GM23338 (cell line): Measurements from ENCODE around the gene KPNA4. TPM values are rescaled to one million over a fixed set of nuclear protein-coding genes. Genes with fewer than 3 reads are reported as not detected.
A peak's percentile ranks its signal among the peaks of the same experiment; 100 is the strongest.

Experiments
- ATAC-seq: fragments of 200-7000 bp; cut with Tn5 transposase; 3 replicates; pipeline ENCODE4 v1.9.1; 2020
- DNase-seq: peaks from one replicate; pipeline ENCODE4 v3.0.0-alpha.2; 2015; ENCODE audit warnings: low spot score
- H2AFZ ChIP-seq: fragments of 200-600 bp; sonication (generic); 2 replicates; pipeline ENCODE4 v1.8.0; 2016; ENCODE audit warnings: antibody characterized with exemption, mild to moderate bottlenecking, moderate library complexity
- H3F3A ChIP-seq: fragments of 200-600 bp; sonication (generic); replicated peaks from 2 replicates; pipeline ENCODE4 v1.8.0; 2017; ENCODE audit warnings: antibody characterized with exemption, mixed run types, low read depth
- H3K27ac ChIP-seq: fragments of 200-600 bp; sonication (generic); 2 replicates; pipeline ENCODE4 v1.6.1; 2016; ENCODE audit warnings: low read depth
- H3K27me3 ChIP-seq: fragments of 200-600 bp; sonication (generic); 2 replicates; pipeline ENCODE4 v1.8.0; 2016; ENCODE audit warnings: mild to moderate bottlenecking, mixed run types, moderate library complexity; ENCODE audit not compliant: insufficient read depth
- H3K36me3 ChIP-seq: fragments of 200-600 bp; sonication (generic); 2 replicates; pipeline ENCODE4 v1.8.0; 2016; ENCODE audit warnings: mild to moderate bottlenecking; ENCODE audit not compliant: insufficient read depth
- H3K4me1 ChIP-seq: fragments of 200-600 bp; sonication (generic); 2 replicates; pipeline ENCODE4 v1.8.0; 2016; ENCODE audit warnings: mild to moderate bottlenecking, moderate library complexity; ENCODE audit not compliant: insufficient read depth
- H3K4me2 ChIP-seq: fragments of 200-600 bp; sonication (generic); 2 replicates; pipeline ENCODE4 v1.7.1; 2017; ENCODE audit warnings: mixed run types
- H3K4me3 ChIP-seq: fragments of 200-600 bp; sonication (generic); 2 replicates; pipeline ENCODE4 v1.6.1; 2016; ENCODE audit warnings: mixed run types
- H3K79me2 ChIP-seq: fragments of 200-600 bp; sonication (generic); replicated peaks from 2 replicates; pipeline ENCODE4 v1.8.0; 2017; ENCODE audit warnings: mild to moderate bottlenecking; ENCODE audit not compliant: insufficient read depth
- H3K9me2 ChIP-seq: fragments of 200-600 bp; sonication (generic); 2 replicates; pipeline ENCODE4 v1.8.0; 2017; ENCODE audit not compliant: insufficient read depth
- H4K20me1 ChIP-seq: fragments of 200-600 bp; sonication (generic); replicated peaks from 2 replicates; pipeline ENCODE4 v1.8.0; 2017; ENCODE audit warnings: mild to moderate bottlenecking; ENCODE audit not compliant: insufficient read depth
- H3K27ac Mint-ChIP-seq: 2 replicates; pipeline ENCODE4 v1.8.0; 2020; ENCODE audit warnings: inconsistent platforms, mild to moderate bottlenecking, moderate library complexity, mixed read lengths
- H3K27me3 Mint-ChIP-seq: 3 replicates; pipeline ENCODE4 v1.8.0; 2022; ENCODE audit warnings: low read depth, mild to moderate bottlenecking, moderate library complexity, mixed read lengths, inconsistent platforms; ENCODE audit not compliant: insufficient read depth, poor library complexity
- H3K36me3 Mint-ChIP-seq: 3 replicates; pipeline ENCODE4 v1.8.0; 2021; ENCODE audit warnings: low read depth, mild to moderate bottlenecking, inconsistent platforms, moderate library complexity, mixed read lengths
- H3K4me1 Mint-ChIP-seq: 3 replicates; pipeline ENCODE4 v1.8.0; 2020; ENCODE audit warnings: mild to moderate bottlenecking, inconsistent platforms, mixed read lengths
- H3K4me3 Mint-ChIP-seq: 3 replicates; pipeline ENCODE4 v1.8.0; 2021; ENCODE audit warnings: moderate library complexity, mild to moderate bottlenecking, inconsistent platforms, mixed read lengths
- H3K9me3 Mint-ChIP-seq: 3 replicates; pipeline ENCODE4 v1.8.0; 2020; ENCODE audit warnings: moderate library complexity, mild to moderate bottlenecking, inconsistent platforms, mixed read lengths
- CREB1 ChIP-seq: fragments of 250-450 bp; sonication (Bioruptor Pico); IDR thresholded peaks from 2 replicates; pipeline ENCODE4 v1.5.0; 2020; ENCODE audit warnings: low read depth, mild to moderate bottlenecking, moderate library complexity
- EZH2 ChIP-seq: fragments of 200-600 bp; sonication (generic); IDR thresholded peaks from one replicate; pipeline ENCODE4 v1.8.0; 2017; ENCODE audit warnings: antibody characterized with exemption, mild to moderate bottlenecking, low read depth; ENCODE audit not compliant: unreplicated experiment
- EZH2phosphoT487 ChIP-seq: fragments of 200-600 bp; sonication (generic); IDR thresholded peaks from one replicate; pipeline ENCODE4 v1.8.1; 2018; ENCODE audit warnings: antibody characterized with exemption; ENCODE audit not compliant: unreplicated experiment
- JUNB ChIP-seq: IDR thresholded peaks from one replicate; pipeline ENCODE4 v1.6.1; 2016; ENCODE audit warnings: antibody characterized with exemption; ENCODE audit not compliant: unreplicated experiment
- NANOG ChIP-seq: IDR thresholded peaks from 2 replicates; pipeline ENCODE4 v1.6.1; 2016; ENCODE audit warnings: antibody characterized with exemption, borderline replicate concordance
- POLR2AphosphoS5 ChIP-seq: IDR thresholded peaks from 2 replicates; pipeline ENCODE4 v1.6.1; 2016; ENCODE audit warnings: antibody characterized with exemption, low read depth
- STAT1 ChIP-seq: IDR thresholded peaks from one replicate; pipeline ENCODE4 v1.6.1; 2016; ENCODE audit warnings: antibody characterized with exemption; ENCODE audit not compliant: unreplicated experiment
- polyA plus RNA-seq: library from polyadenylated mRNA; unstranded; fragments of >200 nt; fragmentation: Nextera tagmentation; extraction: Ambion mirVana; gene quantifications from 2 replicates; pipeline ENCODE4 v1.2.1, GENCODE V29; 2016
- total RNA-seq: library from RNA; depleted of rRNA; stranded (reverse); fragments of >200 nt; shearing (Covaris generic); gene quantifications from 2 replicates; pipeline ENCODE4 v1.2.3, GENCODE V29; 2014
- TF ChIP-seq, protein P1 (sequence below): IDR thresholded peaks from 2 replicates; pipeline ENCODE4 v1.6.1; 2016; ENCODE audit warnings: antibody characterized with exemption

The KPNA4 gene
- total and polyA plus RNA-seq, 2 experiments from 2014 or later, result 17.8 to 36.2 TPM

DNA sequence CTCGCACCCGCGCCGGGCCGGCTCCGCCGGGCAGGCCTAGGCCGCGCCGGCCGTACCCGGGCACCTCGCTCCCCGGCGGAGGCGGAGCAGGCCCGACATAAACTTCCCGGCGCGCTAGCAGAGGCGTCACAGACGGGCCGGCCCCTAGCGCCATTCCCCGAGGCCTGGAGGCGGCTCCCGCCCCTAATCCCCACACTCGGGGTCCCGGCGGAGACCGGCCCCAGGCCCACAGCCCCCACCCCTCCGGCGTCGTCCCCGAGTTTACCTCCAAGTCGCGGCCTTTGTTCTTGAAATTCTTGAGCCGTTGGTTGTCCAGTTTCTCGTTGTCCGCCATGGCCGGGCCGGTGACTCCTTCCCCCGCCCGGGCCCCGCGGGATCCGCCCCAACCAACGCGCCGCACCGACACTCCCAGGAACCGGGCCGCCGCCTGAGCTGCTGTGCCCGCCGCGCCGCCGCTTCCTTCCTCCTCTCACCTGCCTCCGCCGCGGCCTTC lies 376 bp downstream of the KPNA4 start:
- Histone ChIP-seq H3K4me1 (peaks cover 19% of the 10 kb centered on the region), H3K79me2 (peaks cover 55% of the 10 kb centered on the region), H3K27me3 (no peaks in the 10 kb centered on the region), H3K36me3 (no peaks in the 10 kb centered on the region), H2AFZ (no peak overlapping the region), H3K27ac (peak overlapping the region; percentile 77; the same call in 1 of the 2 replicates), H3K9me2 (no peaks in the 10 kb centered on the region), H3F3A (no peaks in the 10 kb centered on the region), H3K4me3 (peak overlapping the region; percentile 87), H4K20me1 (peaks cover 37% of the 10 kb centered on the region), H3K4me2 (peak overlapping the region; percentile 70)
- Mint-ChIP-seq H3K27me3 (peaks cover 10% of the 10 kb centered on the region), H3K9me3 (peaks cover 20% of the 10 kb centered on the region), H3K4me3 (peak overlapping the region; percentile 94; the same call in 2 of the 3 replicates), H3K36me3 (peaks cover 45% of the 10 kb centered on the region), H3K4me1 (peaks cover 33% of the 10 kb centered on the region), H3K27ac (no peak overlapping the region)
- ATAC-seq (peak; percentile 58), DNase-seq (peak; percentile 68)
- no peak for TF ChIP-seq STAT1
- peak; percentile 85 for TF ChIP-seq CREB1 (CRISPR knock-in tag)
- no peak for TF ChIP-seq JUNB

DNA sequence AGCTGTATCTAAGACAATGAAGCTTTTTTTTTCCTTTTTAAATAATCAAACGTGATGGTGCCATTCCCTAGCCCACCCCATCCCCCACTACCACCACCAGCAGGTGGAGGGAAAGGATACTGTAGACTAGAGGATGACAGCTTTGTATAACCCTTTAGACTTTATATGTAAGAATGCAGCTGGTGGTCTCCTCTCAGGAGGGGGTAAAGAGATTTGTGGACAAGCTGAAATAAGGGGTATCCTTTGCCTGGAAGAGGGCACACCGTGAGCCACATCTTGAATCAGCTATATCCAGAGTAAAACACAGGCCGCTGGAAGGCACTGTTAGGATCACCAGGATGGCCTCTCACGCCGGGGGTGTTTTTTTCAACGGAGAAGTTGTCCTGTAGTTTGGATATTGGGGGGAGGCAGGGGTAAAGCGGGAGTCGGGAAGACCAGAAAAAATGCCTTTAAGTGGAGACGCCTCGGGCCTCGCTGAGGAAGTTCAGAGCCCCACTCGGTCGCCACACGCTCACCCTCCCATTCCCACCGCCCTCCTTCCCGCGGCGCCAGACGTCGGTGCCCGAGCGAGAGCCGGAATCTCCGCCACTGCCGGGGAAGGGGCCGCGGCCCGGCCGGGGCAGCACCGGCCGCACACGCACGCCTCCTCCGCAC lies 986 bp downstream of the KPNA4 start:
- Mint-ChIP-seq H3K27ac (peak overlapping the region; percentile 97), H3K27me3 (peaks cover 10% of the 10 kb centered on the region), H3K4me1 (peaks cover 33% of the 10 kb centered on the region), H3K9me3 (peaks cover 20% of the 10 kb centered on the region), H3K36me3 (peaks cover 41% of the 10 kb centered on the region), H3K4me3 (peak overlapping the region; percentile 98)
- Histone ChIP-seq H2AFZ (0 out of 2 replicates have a peak overlapping the region, but pooled peaks have one; percentile 23), H3K4me3 (peak overlapping the region; percentile 87), H3K79me2 (peaks cover 61% of the 10 kb centered on the region), H3F3A (no peaks in the 10 kb centered on the region), H3K36me3 (no peaks in the 10 kb centered on the region), H3K9me2 (no peaks in the 10 kb centered on the region), H4K20me1 (peaks cover 39% of the 10 kb centered on the region), H3K27ac (0 out of 2 replicates have a peak overlapping the region, but pooled peaks have one; percentile 53), H3K4me1 (peaks cover 19% of the 10 kb centered on the region), H3K27me3 (no peaks in the 10 kb centered on the region), H3K4me2 (peak overlapping the region; percentile 97)
- TF ChIP-seq STAT1 (no peak), NANOG (no peak), EZH2phosphoT487 (no peak)
- ATAC-seq (no peak), DNase-seq (peak; percentile 48)

DNA sequence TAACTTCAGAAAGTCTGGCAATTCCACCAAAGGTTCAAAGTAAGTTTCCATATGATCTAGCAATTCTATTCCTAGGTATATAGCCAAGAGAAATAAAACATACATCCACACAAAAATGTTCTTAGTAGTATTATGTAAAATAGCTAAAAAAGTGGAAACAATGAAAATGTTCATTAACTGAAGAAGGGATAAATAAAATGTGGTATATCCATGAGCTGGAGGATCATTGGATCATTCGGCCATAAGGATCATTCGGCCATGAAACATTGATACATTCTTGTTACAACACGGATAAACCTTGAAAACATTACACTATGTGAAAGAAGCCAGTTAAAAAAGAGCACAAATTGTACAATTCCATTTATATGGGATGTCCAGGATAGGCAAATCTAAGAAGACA lies 2.4 kb downstream of the KPNA4 start:
- Histone ChIP-seq H3K9me2 (no peaks in the 10 kb centered on the region), H3K27ac (no peak overlapping the region), H3K79me2 (peaks cover 76% of the 10 kb centered on the region), H3K4me2 (peak overlapping the region; percentile 97), H3K4me1 (peaks cover 19% of the 10 kb centered on the region), H2AFZ (no peak overlapping the region), H3K27me3 (no peaks in the 10 kb centered on the region), H3K36me3 (no peaks in the 10 kb centered on the region), H4K20me1 (peaks cover 43% of the 10 kb centered on the region), H3K4me3 (peak overlapping the region; percentile 87; the same call in 1 of the 2 replicates), H3F3A (no peaks in the 10 kb centered on the region)
- Mint-ChIP-seq H3K9me3 (peaks cover 13% of the 10 kb centered on the region; the same call in 2 of the 3 replicates), H3K36me3 (peaks cover 27% of the 10 kb centered on the region), H3K27ac (no peak overlapping the region), H3K27me3 (peaks cover 10% of the 10 kb centered on the region), H3K4me1 (peaks cover 33% of the 10 kb centered on the region), H3K4me3 (peak overlapping the region; percentile 60)
- no peak for DNase-seq
- TF ChIP-seq EZH2 (no peak), POLR2AphosphoS5 (no peak), EZH2phosphoT487 (no peak)
- TF ChIP-seq, protein P1, sequence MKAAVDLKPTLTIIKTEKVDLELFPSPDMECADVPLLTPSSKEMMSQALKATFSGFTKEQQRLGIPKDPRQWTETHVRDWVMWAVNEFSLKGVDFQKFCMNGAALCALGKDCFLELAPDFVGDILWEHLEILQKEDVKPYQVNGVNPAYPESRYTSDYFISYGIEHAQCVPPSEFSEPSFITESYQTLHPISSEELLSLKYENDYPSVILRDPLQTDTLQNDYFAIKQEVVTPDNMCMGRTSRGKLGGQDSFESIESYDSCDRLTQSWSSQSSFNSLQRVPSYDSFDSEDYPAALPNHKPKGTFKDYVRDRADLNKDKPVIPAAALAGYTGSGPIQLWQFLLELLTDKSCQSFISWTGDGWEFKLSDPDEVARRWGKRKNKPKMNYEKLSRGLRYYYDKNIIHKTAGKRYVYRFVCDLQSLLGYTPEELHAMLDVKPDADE, result no peak
- ATAC-seq, result no peak
